Embryonic facial prominence (tissue), 1 donor: ENCODE measurements around the gene IGLL1.
A peak's percentile ranks its signal among the peaks of the same experiment; 100 is the strongest.
"Not testable (repeated sequence)": the region's sequence is repeated elsewhere in the genome, so short reads cannot be mapped to it uniquely, and the experiment has no call there.

Source experiments
- DNase-seq: peaks from one replicate; pipeline ENCODE4 v3.0.0-alpha.2; 2016; ENCODE audit errors: extremely low spot score

IGLL1 gene

GRCh38 chr22:23591201-23591791 is 11.2 kb upstream of the IGLL1 start:
- DNase-seq = no peak

GRCh38 chr22:23583836-23584235 is 3.7 kb upstream of the IGLL1 start:
- DNase-seq = no peak

GRCh38 chr22:23583153-23583552 is 3.1 kb upstream of the IGLL1 start:
- no peak for DNase-seq

GRCh38 chr22:23581260-23581650 is 1.2 kb upstream of the IGLL1 start:
- DNase-seq = no peak

GRCh38 chr22:23580576-23581259 is 628 bp upstream of the IGLL1 start:
- no peak for DNase-seq

- DNase-seq = no peak
These were observed 810 bp downstream of the IGLL1 start for GRCh38 chr22:23579280-23579679.

GRCh38 chr22:23578306-23578705 is 1.8 kb downstream of the IGLL1 start:
- DNase-seq = no peak

- no peak for DNase-seq
These were observed 3.4 kb downstream of the IGLL1 start for GRCh38 chr22:23576681-23577080.

GRCh38 chr22:23575601-23576000 is 4.5 kb downstream of the IGLL1 start:
- no peak for DNase-seq

- no peak for DNase-seq
These were observed 5.2 kb downstream of the IGLL1 start for GRCh38 chr22:23574877-23575276.

GRCh38 chr22:23574371-23574811 is 5.7 kb downstream of the IGLL1 start:
- DNase-seq = no peak

- not testable (repeated sequence) for DNase-seq
These were observed 6.3 kb downstream of the IGLL1 start for GRCh38 chr22:23573701-23574235.

GRCh38 chr22:23573106-23573505 is 7.0 kb downstream of the IGLL1 start:
- not testable (repeated sequence) for DNase-seq

GRCh38 chr22:23571486-23571885 is 8.6 kb downstream of the IGLL1 start:
- DNase-seq = no peak

GRCh38 chr22:23570681-23571080 is 9.4 kb downstream of the IGLL1 start:
- DNase-seq = no peak

- DNase-seq = no peak
These were observed 10.4 kb downstream of the IGLL1 start for GRCh38 chr22:23569716-23570115.

GRCh38 chr22:23569291-23569690 is 10.8 kb downstream of the IGLL1 start:
- no peak for DNase-seq

GRCh38 chr22:23566705-23567475 is 13.2 kb downstream of the IGLL1 start:
- DNase-seq = no peak

GRCh38 chr22:23565915-23566704 is 14.0 kb downstream of the IGLL1 start:
- DNase-seq = peak; percentile 16

GRCh38 chr22:23565305-23565914 is 14.7 kb downstream of the IGLL1 start:
- DNase-seq = no peak

GRCh38 chr22:23564276-23564675 is 15.8 kb downstream of the IGLL1 start:
- DNase-seq = no peak
